Liver (tissue), 9 donors: ENCODE measurements around the gene FGF3. TPM values are rescaled to one million over a fixed set of nuclear protein-coding genes. Genes with fewer than 3 reads are reported as not detected.
"Not testable (repeated sequence)": the region's sequence is repeated elsewhere in the genome, so short reads cannot be mapped to it uniquely, and the experiment has no call there.

Source experiments
- DNase-seq: peaks from one replicate; pipeline ENCODE4 v3.0.0-alpha.2; 2017; ENCODE audit warnings: low spot score
- H3K27ac ChIP-seq, 2 donors: one replicate each; pipeline ENCODE4 v1.7.0; 2013; ENCODE audit warnings: inconsistent platforms in 2 of 2, low read length in 2 of 2, control low read depth in 1 of 2, low read depth in 1 of 2, mild to moderate bottlenecking in 1 of 2
- H3K27me3 ChIP-seq, 4 donors: one replicate each; pipeline versions ENCODE4 v1.6.1 to v1.7.0; 2013; ENCODE audit warnings: low read length in 3 of 4, inconsistent platforms in 1 of 4, mild to moderate bottlenecking in 1 of 4, moderate library complexity in 1 of 4; ENCODE audit not compliant: control insufficient read depth in 4 of 4, insufficient read depth in 4 of 4
- H3K36me3 ChIP-seq, 4 donors: one replicate each; pipeline versions ENCODE4 v1.6.1 to v1.7.0; 2013; ENCODE audit warnings: low read length in 3 of 4, mild to moderate bottlenecking in 3 of 4, low read depth in 1 of 4, moderate library complexity in 1 of 4; ENCODE audit not compliant: control insufficient read depth in 4 of 4, insufficient read depth in 3 of 4
- H3K4me1 ChIP-seq, 4 donors: one replicate each; pipeline versions ENCODE4 v1.6.1 to v1.7.0; 2013; ENCODE audit warnings: low read length in 3 of 4, mild to moderate bottlenecking in 3 of 4, moderate library complexity in 1 of 4; ENCODE audit not compliant: control insufficient read depth in 4 of 4, insufficient read depth in 4 of 4
- H3K4me3 ChIP-seq, 3 donors: one replicate each; pipeline versions ENCODE4 v1.6.1 to v1.7.0; 2013; ENCODE audit warnings: low read length in 3 of 3, control low read depth in 1 of 3, low read depth in 1 of 3, mild to moderate bottlenecking in 1 of 3
- H3K9ac ChIP-seq, 2 donors: one replicate each; pipeline ENCODE4 v1.7.0; 2013; ENCODE audit warnings: low read length in 2 of 2, mild to moderate bottlenecking in 2 of 2, moderate library complexity in 2 of 2, control low read depth in 1 of 2, low read depth in 1 of 2
- H3K9me3 ChIP-seq, 4 donors: one replicate each; pipeline versions ENCODE4 v1.6.1 to v1.7.0; 2013; ENCODE audit warnings: low read length in 3 of 4; ENCODE audit not compliant: control insufficient read depth in 4 of 4
- HNF4G ChIP-seq: IDR thresholded peaks from 2 replicates; pipeline ENCODE4 v1.6.1; 2016; ENCODE audit warnings: antibody characterized with exemption
- SP1 ChIP-seq: IDR thresholded peaks from 2 replicates; pipeline ENCODE4 v1.6.1; 2018; ENCODE audit warnings: antibody characterized with exemption, mild to moderate bottlenecking
- YY1 ChIP-seq: IDR thresholded peaks from 2 replicates; pipeline ENCODE4 v1.6.1; 2016; ENCODE audit warnings: antibody characterized with exemption, mild to moderate bottlenecking
- WGBS: extraction: QIAGEN DNeasy Blood & Tissue Kit; methylation state at CpG from one replicate; pipeline ENCODE4 v1.1.7; 2013; 5-methylcytosine and 5-hydroxymethylcytosine counted together
- polyA plus RNA-seq, 2 donors: library from polyadenylated mRNA; stranded (reverse) in 1 of 2; unstranded in 1 of 2; fragments of 200-250 nt in 1 of 2; fragments of >200 nt in 1 of 2; fragmentation: Nextera tagmentation in 1 of 2; extraction: Ambion mirVana in 1 of 2; gene quantifications; one replicate each; pipeline versions ENCODE4 v1.2.1 to v1.2.3, GENCODE V29; 2013 to 2015
- total RNA-seq, 2 donors: library from RNA; depleted of rRNA; stranded (reverse); fragments of >200 nt; gene quantifications; one replicate each; pipeline ENCODE4 v1.2.3, GENCODE V29; 2014
- TF ChIP-seq, protein P1 (sequence below): IDR thresholded peaks from 2 replicates; pipeline ENCODE4 v1.6.1; 2016; ENCODE audit warnings: antibody characterized with exemption
- TF ChIP-seq, protein P2 (sequence below): fragments of 150-350 bp; IDR thresholded peaks from 2 replicates; pipeline ENCODE4 v1.5.1; 2017; ENCODE audit warnings: improper control_type of control experiment, low read depth, low read length; ENCODE audit not compliant: missing input control
- TF ChIP-seq, protein P3 (sequence below): IDR thresholded peaks from 2 replicates; pipeline ENCODE4 v1.6.1; 2016; ENCODE audit warnings: antibody characterized with exemption, mild to moderate bottlenecking
- TF ChIP-seq, protein P4 (sequence below): IDR thresholded peaks from 2 replicates; pipeline ENCODE4 v1.6.1; 2016; ENCODE audit warnings: antibody characterized with exemption
- donor health status: healthy.
- donor health status: healthy.
- donor health status: healthy.
- donor health status: healthy.
- donor health status: healthy.

Gene FGF3
- total and polyA plus RNA-seq, 4 donors = not detected

DNA sequence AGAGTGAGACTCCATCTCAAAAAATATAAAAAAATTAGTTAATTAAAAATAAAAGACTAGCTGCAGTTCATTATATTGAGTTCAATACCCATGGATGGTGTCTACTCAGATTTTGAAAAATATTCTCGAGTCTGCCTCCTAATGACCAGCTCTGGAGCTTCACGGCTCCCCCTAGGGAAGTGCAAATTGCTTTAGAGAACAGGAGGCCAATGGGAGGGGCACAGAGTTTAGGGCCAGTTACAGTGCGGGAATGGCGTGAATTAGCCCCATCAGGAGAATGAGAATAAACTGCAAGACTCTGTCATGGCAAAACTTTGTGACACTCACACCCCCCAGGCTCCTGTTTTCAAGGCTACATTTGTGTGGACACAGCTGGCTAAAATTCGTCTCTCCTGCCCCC lies 48.7 kb downstream of the FGF3 start:
- peaks cover 0 to 3% (median 0%) of the 10 kb centered on the region in 4 donors for H3K9me3 ChIP-seq
- no peak overlapping the region for H3K9ac ChIP-seq
- WGBS = 38% methylated on average over 5 of the region's 5 CpGs
- H3K4me3 ChIP-seq = no peak overlapping the region
- H3K27me3 ChIP-seq = peaks cover 0 to 14% (median 5%) of the 10 kb centered on the region in 4 donors
- no peak for DNase-seq
- no peak overlapping the region for H3K27ac ChIP-seq
- H3K36me3 ChIP-seq = no peaks in the 10 kb centered on the region
- TF ChIP-seq, protein P1, sequence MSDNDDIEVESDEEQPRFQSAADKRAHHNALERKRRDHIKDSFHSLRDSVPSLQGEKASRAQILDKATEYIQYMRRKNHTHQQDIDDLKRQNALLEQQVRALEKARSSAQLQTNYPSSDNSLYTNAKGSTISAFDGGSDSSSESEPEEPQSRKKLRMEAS = no peak
- H3K4me1 ChIP-seq = peaks cover 2 to 7% (median 3%) of the 10 kb centered on the region in 4 donors

DNA sequence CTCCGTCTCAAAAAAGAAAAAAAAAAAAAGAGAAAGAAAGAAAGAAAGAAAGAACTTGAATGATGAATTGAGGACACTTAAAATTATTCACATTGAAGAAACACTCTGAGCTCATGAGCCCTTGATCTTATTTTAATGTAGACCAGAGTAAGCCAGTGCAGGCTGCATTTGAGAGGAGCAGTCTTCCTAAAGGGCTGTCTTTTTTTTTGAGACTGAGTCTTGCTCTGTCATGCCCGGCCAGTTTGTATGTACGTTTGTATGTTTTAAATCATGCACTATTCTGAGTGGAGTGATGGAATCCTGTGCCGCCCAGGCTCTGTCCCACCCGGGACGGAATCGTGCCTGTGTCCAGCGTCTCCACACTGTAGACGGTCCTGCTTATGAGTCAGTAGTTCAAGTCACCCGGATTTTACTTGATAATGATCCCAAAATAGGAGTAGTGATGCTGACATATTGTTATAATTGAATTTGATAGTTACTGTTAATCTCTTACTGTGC lies 53.7 kb downstream of the FGF3 start:
- 84% methylated on average over 10 of the region's 10 CpGs for WGBS
- H3K9ac ChIP-seq = no peak overlapping the region
- no peak overlapping the region for H3K27ac ChIP-seq
- TF ChIP-seq, protein P1 = no peak
- TF ChIP-seq, protein P2, sequence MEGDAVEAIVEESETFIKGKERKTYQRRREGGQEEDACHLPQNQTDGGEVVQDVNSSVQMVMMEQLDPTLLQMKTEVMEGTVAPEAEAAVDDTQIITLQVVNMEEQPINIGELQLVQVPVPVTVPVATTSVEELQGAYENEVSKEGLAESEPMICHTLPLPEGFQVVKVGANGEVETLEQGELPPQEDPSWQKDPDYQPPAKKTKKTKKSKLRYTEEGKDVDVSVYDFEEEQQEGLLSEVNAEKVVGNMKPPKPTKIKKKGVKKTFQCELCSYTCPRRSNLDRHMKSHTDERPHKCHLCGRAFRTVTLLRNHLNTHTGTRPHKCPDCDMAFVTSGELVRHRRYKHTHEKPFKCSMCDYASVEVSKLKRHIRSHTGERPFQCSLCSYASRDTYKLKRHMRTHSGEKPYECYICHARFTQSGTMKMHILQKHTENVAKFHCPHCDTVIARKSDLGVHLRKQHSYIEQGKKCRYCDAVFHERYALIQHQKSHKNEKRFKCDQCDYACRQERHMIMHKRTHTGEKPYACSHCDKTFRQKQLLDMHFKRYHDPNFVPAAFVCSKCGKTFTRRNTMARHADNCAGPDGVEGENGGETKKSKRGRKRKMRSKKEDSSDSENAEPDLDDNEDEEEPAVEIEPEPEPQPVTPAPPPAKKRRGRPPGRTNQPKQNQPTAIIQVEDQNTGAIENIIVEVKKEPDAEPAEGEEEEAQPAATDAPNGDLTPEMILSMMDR = no peak
- TF ChIP-seq SP1 (no peak), YY1 (no peak), HNF4G (no peak)
- TF ChIP-seq, protein P3, sequence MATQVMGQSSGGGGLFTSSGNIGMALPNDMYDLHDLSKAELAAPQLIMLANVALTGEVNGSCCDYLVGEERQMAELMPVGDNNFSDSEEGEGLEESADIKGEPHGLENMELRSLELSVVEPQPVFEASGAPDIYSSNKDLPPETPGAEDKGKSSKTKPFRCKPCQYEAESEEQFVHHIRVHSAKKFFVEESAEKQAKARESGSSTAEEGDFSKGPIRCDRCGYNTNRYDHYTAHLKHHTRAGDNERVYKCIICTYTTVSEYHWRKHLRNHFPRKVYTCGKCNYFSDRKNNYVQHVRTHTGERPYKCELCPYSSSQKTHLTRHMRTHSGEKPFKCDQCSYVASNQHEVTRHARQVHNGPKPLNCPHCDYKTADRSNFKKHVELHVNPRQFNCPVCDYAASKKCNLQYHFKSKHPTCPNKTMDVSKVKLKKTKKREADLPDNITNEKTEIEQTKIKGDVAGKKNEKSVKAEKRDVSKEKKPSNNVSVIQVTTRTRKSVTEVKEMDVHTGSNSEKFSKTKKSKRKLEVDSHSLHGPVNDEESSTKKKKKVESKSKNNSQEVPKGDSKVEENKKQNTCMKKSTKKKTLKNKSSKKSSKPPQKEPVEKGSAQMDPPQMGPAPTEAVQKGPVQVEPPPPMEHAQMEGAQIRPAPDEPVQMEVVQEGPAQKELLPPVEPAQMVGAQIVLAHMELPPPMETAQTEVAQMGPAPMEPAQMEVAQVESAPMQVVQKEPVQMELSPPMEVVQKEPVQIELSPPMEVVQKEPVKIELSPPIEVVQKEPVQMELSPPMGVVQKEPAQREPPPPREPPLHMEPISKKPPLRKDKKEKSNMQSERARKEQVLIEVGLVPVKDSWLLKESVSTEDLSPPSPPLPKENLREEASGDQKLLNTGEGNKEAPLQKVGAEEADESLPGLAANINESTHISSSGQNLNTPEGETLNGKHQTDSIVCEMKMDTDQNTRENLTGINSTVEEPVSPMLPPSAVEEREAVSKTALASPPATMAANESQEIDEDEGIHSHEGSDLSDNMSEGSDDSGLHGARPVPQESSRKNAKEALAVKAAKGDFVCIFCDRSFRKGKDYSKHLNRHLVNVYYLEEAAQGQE = no peak
- TF ChIP-seq, protein P4, sequence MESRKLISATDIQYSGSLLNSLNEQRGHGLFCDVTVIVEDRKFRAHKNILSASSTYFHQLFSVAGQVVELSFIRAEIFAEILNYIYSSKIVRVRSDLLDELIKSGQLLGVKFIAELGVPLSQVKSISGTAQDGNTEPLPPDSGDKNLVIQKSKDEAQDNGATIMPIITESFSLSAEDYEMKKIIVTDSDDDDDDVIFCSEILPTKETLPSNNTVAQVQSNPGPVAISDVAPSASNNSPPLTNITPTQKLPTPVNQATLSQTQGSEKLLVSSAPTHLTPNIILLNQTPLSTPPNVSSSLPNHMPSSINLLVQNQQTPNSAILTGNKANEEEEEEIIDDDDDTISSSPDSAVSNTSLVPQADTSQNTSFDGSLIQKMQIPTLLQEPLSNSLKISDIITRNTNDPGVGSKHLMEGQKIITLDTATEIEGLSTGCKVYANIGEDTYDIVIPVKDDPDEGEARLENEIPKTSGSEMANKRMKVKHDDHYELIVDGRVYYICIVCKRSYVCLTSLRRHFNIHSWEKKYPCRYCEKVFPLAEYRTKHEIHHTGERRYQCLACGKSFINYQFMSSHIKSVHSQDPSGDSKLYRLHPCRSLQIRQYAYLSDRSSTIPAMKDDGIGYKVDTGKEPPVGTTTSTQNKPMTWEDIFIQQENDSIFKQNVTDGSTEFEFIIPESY = no peak
- H3K36me3 ChIP-seq = no peaks in the 10 kb centered on the region
- peaks cover 0 to 3% (median 0%) of the 10 kb centered on the region in 4 donors for H3K9me3 ChIP-seq
- peaks cover 0 to 4% (median under 1%) of the 10 kb centered on the region in 4 donors for H3K4me1 ChIP-seq
- DNase-seq = no peak
- no peak overlapping the region for H3K4me3 ChIP-seq
- H3K27me3 ChIP-seq = peaks cover 0 to 2% (median 0%) of the 10 kb centered on the region in 4 donors

DNA sequence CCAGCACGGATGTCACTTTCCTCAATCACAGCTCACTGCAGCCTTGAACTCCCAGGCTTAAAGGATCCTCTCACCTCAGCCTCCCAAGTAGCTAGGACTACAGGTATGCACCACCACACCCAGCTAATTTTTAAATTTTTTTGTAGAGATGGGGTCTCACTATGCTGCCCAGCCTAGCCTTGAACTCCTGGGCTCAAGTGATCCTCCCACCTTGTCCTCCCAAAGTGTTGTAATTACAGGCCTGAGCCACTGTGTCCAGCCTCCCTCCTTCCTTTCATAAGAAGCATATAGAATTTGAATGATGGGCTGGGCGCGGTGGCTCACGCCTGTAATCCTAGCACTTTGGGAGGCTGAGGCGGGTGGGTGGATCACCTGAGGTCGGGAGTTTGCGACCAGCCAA lies 54.3 kb downstream of the FGF3 start:
- not testable (repeated sequence) for H3K36me3 ChIP-seq, H3K9me3 ChIP-seq, H3K4me1 ChIP-seq, H3K27ac ChIP-seq, DNase-seq, H3K9ac ChIP-seq, H3K27me3 ChIP-seq, H3K4me3 ChIP-seq
- WGBS = 88% methylated on average over 7 of the region's 7 CpGs
